GM19324 (cell line): ENCODE results near the gene CCDC136.

ENCODE experiments used
- ATAC-seq: cut with Tn5 transposase; IDR thresholded peaks from one replicate; pipeline ENCODE4 v1.9.1; 2021; ENCODE audit warnings: mild to moderate bottlenecking, moderate library complexity; ENCODE audit not compliant: unreplicated experiment, low FRiP score

Gene CCDC136

GRCh38 chr7:128841921-128842673 lies 50.3 kb downstream of the CCDC136 start:
- ATAC-seq, result no peak

GRCh38 chr7:128842674-128843641 lies 51.2 kb downstream of the CCDC136 start:
- ATAC-seq, result no peak

- no peak for ATAC-seq
Measured at GRCh38 chr7:128843938-128844621, 52.3 kb downstream of the CCDC136 start.

GRCh38 chr7:128844777-128845311 lies 53.1 kb downstream of the CCDC136 start:
- no peak for ATAC-seq

GRCh38 chr7:128845475-128845874 lies 53.7 kb downstream of the CCDC136 start:
- no peak for ATAC-seq

GRCh38 chr7:128845987-128846386 lies 54.2 kb downstream of the CCDC136 start:
- no peak for ATAC-seq

GRCh38 chr7:128846781-128847444 lies 55.1 kb downstream of the CCDC136 start:
- no peak for ATAC-seq

GRCh38 chr7:128847721-128848211 lies 56.0 kb downstream of the CCDC136 start:
- ATAC-seq, result no peak

- ATAC-seq, result no peak
Measured at GRCh38 chr7:128848289-128849155, 56.8 kb downstream of the CCDC136 start.

- ATAC-seq, result no peak
Measured at GRCh38 chr7:128849156-128849515, 57.4 kb downstream of the CCDC136 start.

- ATAC-seq, result no peak
Measured at GRCh38 chr7:128849804-128850490, 58.2 kb downstream of the CCDC136 start.

- ATAC-seq, result no peak
Measured at GRCh38 chr7:128852537-128853254, 60.9 kb downstream of the CCDC136 start.

- no peak for ATAC-seq
Measured at GRCh38 chr7:128853799-128854198, 62.0 kb downstream of the CCDC136 start.

GRCh38 chr7:128854396-128854795 lies 62.6 kb downstream of the CCDC136 start:
- no peak for ATAC-seq

- ATAC-seq, result no peak
Measured at GRCh38 chr7:128855559-128855958, 63.8 kb downstream of the CCDC136 start.

- ATAC-seq, result no peak
Measured at GRCh38 chr7:128856001-128856718, 64.4 kb downstream of the CCDC136 start.
